Suprapubic skin (tissue), 4 donors: ENCODE results near the gene SLC22A6.
"Not testable (repeated sequence)": the region's sequence is repeated elsewhere in the genome, so short reads cannot be mapped to it uniquely, and the experiment has no call there.

Experiments used
- CTCF ChIP-seq, 2 donors: fragments of 200-600 bp in 1 of 2; fragments of 450-650 bp in 1 of 2; sonication (generic) in 1 of 2; IDR thresholded peaks; one replicate each; pipeline ENCODE4 v1.5.1; 2016 to 2019; ENCODE audit warnings: antibody characterized with exemption in 2 of 2, mild to moderate bottlenecking in 1 of 2, moderate library complexity in 1 of 2
- EP300 ChIP-seq: sonication (generic); formaldehyde crosslinking; IDR thresholded peaks from one replicate; pipeline ENCODE4 v1.6.1; 2017; ENCODE audit warnings: antibody characterized with exemption
- POLR2A ChIP-seq, 2 donors: fragments of 450-650 bp; IDR thresholded peaks; one replicate each; pipeline ENCODE4 v1.6.1; 2017; ENCODE audit warnings: antibody characterized with exemption in 2 of 2, mild to moderate bottlenecking in 2 of 2, moderate library complexity in 2 of 2
- POLR2AphosphoS5 ChIP-seq, 3 donors: sonication (generic); formaldehyde crosslinking; IDR thresholded peaks; one replicate each; pipeline ENCODE4 v1.6.1; 2017; ENCODE audit warnings: antibody characterized with exemption in 3 of 3

- not testable (repeated sequence) for TF ChIP-seq CTCF (IDR thresholded peaks at IDR 0.05); POLR2A (IDR thresholded peaks at IDR 0.05); EP300; POLR2AphosphoS5 (IDR thresholded peaks at IDR 0.05)
Observed at GRCh38 chr11:62945538-62945937, 39.2 kb downstream of the SLC22A6 start.
